ENCODE measurements around the gene AMBP. TPM values are rescaled to one million over a fixed set of nuclear protein-coding genes. Genes with fewer than 3 reads are reported as not detected.

AMBP gene
- total and polyA plus RNA-seq, 2 of the 13 experiments (the other 11 are each of a cell fraction or from before 2014, with no cell fraction given): 1,510 to 2,580 TPM

DNA sequence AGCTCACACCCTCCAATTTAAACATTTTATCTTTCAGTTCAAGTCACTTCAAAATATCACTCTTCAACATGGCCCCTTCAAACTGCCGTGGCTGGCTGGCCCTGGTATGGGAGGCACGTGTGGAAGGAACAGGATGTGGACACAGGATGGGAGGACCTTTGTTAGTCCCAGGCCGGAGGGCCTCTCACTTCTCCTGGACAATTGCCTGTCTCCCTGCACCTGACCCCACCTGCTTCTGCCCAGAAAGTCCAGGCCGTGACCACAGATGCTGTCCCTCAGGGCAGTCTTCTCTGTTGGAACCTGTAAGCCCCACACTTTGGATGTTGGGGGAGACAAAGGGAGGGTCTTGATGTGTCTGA is 19.4 kb downstream of the AMBP start (continued):
- TF ChIP-seq BATF2 (CRISPR knock-in tag; IDR thresholded peaks at IDR 0.05) (peak; percentile 37; the same call in 1 of the 2 replicates), TFAP4 (IDR thresholded peaks at IDR 0.05; ENCODE audit: borderline replicate concordance, low read depth) (no peak)

DNA sequence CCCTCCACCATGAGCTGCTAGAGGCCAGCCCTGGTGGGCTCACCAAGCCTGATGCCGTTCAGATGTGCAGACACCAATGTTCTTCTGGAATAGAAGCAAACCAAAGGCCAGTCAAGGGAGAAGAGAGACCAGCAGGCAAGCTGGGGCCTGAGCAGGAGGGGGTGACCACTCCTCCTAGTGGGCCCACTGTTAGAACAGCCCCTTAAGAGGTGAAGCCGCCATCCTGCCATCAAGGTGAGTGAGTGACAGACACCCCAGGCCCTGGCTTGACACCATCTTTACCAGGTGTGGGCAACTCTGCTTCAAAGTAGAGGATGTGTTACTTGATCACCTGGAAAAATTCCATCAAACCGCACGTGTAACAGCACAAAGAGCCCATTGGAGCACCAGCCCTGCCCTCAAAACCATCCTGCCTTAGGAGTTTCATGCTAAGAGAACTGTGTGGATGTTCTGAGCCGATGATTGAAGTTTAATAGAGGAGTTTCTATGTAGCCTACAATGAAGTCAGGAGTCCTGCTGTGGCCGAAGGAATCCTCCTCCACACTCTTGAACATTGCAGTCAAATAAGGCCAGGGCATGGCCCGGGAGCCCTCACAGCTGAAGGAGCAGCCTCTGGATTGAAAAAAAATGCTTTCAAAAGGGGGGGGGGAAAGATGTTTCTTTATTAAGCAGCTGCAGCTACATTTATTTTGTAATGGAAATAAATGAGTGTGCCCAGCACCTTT is 20.8 kb downstream of the AMBP start:
- no peak overlapping the region for H2AFZ ChIP-seq (ENCODE audit: low read length)
- FAIRE-seq (no peak), DNase-seq (ENCODE audit: low spot score) (no peak), ATAC-seq (peak; percentile 13)
- CTCF ChIA-PET (ENCODE audit: low intra/inter-chr PET ratio, low total read pairs): no interaction called here
- H3K27me3 ChIP-seq (ENCODE audit: control insufficient read depth in 1 of 2, insufficient read depth in 2 of 2, low read length in 2 of 2): peaks cover 0 to 2% of the 10 kb centered on the region in 2 experiments; a peak in 2 of 5 replicates
- H4K20me1 ChIP-seq (ENCODE audit: insufficient read depth, low read length): peaks cover 30% of the 10 kb centered on the region
- H3K27ac ChIP-seq (ENCODE audit: extremely low read length, insufficient read depth, low read length): no peak overlapping the region
- intact Hi-C loops (cut with micrococcal nuclease; ENCODE audit: unreplicated experiment) (no loop called here), in situ Hi-C loops (cut with HindIII; ENCODE audit: extremely low pct_ligation_motif_present, low pct_unique_long_range_greater_than_20kb) (no loop called here)
- no peak overlapping the region for H3K9ac ChIP-seq (ENCODE audit: insufficient read depth, low read depth, low read length)
- H3K4me3 ChIP-seq (replicated peaks in 1 of 3; ENCODE audit: insufficient read depth in 1 of 3, low read depth in 2 of 3, low read length in 3 of 3): no peak overlapping the region
- H3K4me2 ChIP-seq (ENCODE audit: low read depth, low read length): no peak overlapping the region
- TF ChIP-seq ZNF557 (CRISPR knock-in tag; IDR thresholded peaks at IDR 0.05) (no peak), ZBTB42 (CRISPR knock-in tag; IDR thresholded peaks at IDR 0.05) (no peak), EED (CRISPR knock-in tag; IDR thresholded peaks at IDR 0.05) (no peak)
- TF ChIP-seq, protein P1, sequence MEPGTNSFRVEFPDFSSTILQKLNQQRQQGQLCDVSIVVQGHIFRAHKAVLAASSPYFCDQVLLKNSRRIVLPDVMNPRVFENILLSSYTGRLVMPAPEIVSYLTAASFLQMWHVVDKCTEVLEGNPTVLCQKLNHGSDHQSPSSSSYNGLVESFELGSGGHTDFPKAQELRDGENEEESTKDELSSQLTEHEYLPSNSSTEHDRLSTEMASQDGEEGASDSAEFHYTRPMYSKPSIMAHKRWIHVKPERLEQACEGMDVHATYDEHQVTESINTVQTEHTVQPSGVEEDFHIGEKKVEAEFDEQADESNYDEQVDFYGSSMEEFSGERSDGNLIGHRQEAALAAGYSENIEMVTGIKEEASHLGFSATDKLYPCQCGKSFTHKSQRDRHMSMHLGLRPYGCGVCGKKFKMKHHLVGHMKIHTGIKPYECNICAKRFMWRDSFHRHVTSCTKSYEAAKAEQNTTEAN (CRISPR knock-in tag; conservative IDR thresholded peaks at IDR 0.05): no peak
- WGBS (ENCODE audit: low lambda C conversion rate): 74% methylated on average over 3 of the region's 7 CpGs
- POLR2A ChIA-PET: interaction anchor here (4.0 to 5.3 kb wide), 2 partner anchors 20 to 24 kb away, joined by 28 to 52 read pairs; partner anchors contain the start of gene AMBP
- no peaks in the 10 kb centered on the region for H3K9me3 ChIP-seq (ENCODE audit: low read length)
- BruUV-seq (replicated peaks): no TSS peak
- H3K79me2 ChIP-seq (ENCODE audit: insufficient read depth, low read length): no peaks in the 10 kb centered on the region
- peaks cover 12 to 25% of the 10 kb centered on the region in 2 experiments for H3K36me3 ChIP-seq (replicated peaks in 1 of 2; ENCODE audit: control insufficient read depth in 1 of 2, insufficient read depth in 2 of 2, low read length in 2 of 2)
- peaks cover 42% of the 10 kb centered on the region for H3K4me1 ChIP-seq (ENCODE audit: insufficient read depth, low read length)
